Stomach (tissue), 9 donors: ENCODE results near the gene STK24. TPM values are rescaled to one million over a fixed set of nuclear protein-coding genes. Genes with fewer than 3 reads are reported as not detected.

Experiments used
- DNase-seq, 2 donors: peaks; one replicate each; pipeline versions ENCODE4 v3.0.0 to v3.0.0-alpha.2; 2013 to 2019
- H3K27ac ChIP-seq, 5 donors: fragments of 200-600 bp in 4 of 5; sonication (generic) in 4 of 5; one replicate each; pipeline ENCODE4 v1.5.1; 2013 to 2019; ENCODE audit warnings: mild to moderate bottlenecking in 1 of 5, moderate library complexity in 1 of 5
- H3K27me3 ChIP-seq, 3 donors: fragments of 200-600 bp; sonication (generic); one replicate each; pipeline ENCODE4 v1.5.1; 2017 to 2019; ENCODE audit warnings: mixed run types in 1 of 3
- H3K36me3 ChIP-seq, 4 donors: fragments of 200-600 bp; sonication (generic); 1 replicate in 3 of 4; 2 replicates in 1 of 4; pipeline ENCODE4 v1.5.1; 2016 to 2019
- H3K4me1 ChIP-seq, 4 donors: fragments of 200-600 bp; sonication (generic); one replicate each; pipeline ENCODE4 v1.5.1; 2016 to 2019
- H3K4me3 ChIP-seq, 4 donors: fragments of 200-600 bp; sonication (generic) in 3 of 4; one replicate each; pipeline ENCODE4 v1.5.1; 2016 to 2019; ENCODE audit warnings: mild to moderate bottlenecking in 1 of 4
- H3K9me3 ChIP-seq, 4 donors: fragments of 200-600 bp; sonication (generic); one replicate each; pipeline ENCODE4 v1.5.1; 2016 to 2019
- EP300 ChIP-seq: sonication (generic); formaldehyde crosslinking; IDR thresholded peaks from one replicate; pipeline ENCODE4 v1.6.1; 2017; ENCODE audit warnings: antibody characterized with exemption
- POLR2A ChIP-seq, 4 donors: fragments of 450-650 bp; IDR thresholded peaks; one replicate each; pipeline ENCODE4 v1.6.1; 2016; ENCODE audit warnings: antibody characterized with exemption in 4 of 4, control low read depth in 2 of 4, mild to moderate bottlenecking in 1 of 4, moderate library complexity in 1 of 4
- POLR2AphosphoS5 ChIP-seq, 3 donors: sonication (generic); formaldehyde crosslinking; IDR thresholded peaks; one replicate each; pipeline ENCODE4 v1.6.1; 2016; ENCODE audit warnings: antibody characterized with exemption in 3 of 3
- WGBS, 5 donors: extraction: QIAGEN DNeasy Blood & Tissue Kit in 3 of 5; methylation state at CpG; one replicate each; pipeline versions ENCODE4 v1.1.5 to v1.1.7; 2013 to 2018; 5-methylcytosine and 5-hydroxymethylcytosine counted together
- intact Hi-C: fragments of 100-400 bp; cut with DNase I; formaldehyde crosslinking; loops from one replicate; pipeline ENCODE4 v1.15.1; 2023; ENCODE audit warnings: low total_unique reads
- polyA plus RNA-seq, 3 donors: library from polyadenylated mRNA; stranded (reverse); fragments of 200-250 nt; gene quantifications; one replicate each; pipeline ENCODE4 v1.2.3, GENCODE V29; 2013
- total RNA-seq, 5 donors: library from RNA; depleted of rRNA; stranded (reverse); fragments of >200 nt; gene quantifications; one replicate each; pipeline versions ENCODE4 v1.1.0 to v1.2.3, GENCODE V29; 2014 to 2016
- TF ChIP-seq, protein P1 (sequence below), 7 experiments: fragments of 450-650 bp in 4 of 7; fragments of 200-600 bp in 3 of 7; sonication (generic) in 3 of 7; IDR thresholded peaks; one replicate each; pipeline ENCODE4 v1.5.1; 2016 to 2019; ENCODE audit warnings: antibody characterized with exemption in 7 of 7, control low read depth in 2 of 7, mild to moderate bottlenecking in 1 of 7
- donor health status: healthy with polysubstance abuse.
- donor health status: Bipolar disorder and iron deficiency.
- donor health status: healthy.

STK24 gene
- total and polyA plus RNA-seq, 8 donors, result 33.0 to 139 (median 59.5) TPM

DNA sequence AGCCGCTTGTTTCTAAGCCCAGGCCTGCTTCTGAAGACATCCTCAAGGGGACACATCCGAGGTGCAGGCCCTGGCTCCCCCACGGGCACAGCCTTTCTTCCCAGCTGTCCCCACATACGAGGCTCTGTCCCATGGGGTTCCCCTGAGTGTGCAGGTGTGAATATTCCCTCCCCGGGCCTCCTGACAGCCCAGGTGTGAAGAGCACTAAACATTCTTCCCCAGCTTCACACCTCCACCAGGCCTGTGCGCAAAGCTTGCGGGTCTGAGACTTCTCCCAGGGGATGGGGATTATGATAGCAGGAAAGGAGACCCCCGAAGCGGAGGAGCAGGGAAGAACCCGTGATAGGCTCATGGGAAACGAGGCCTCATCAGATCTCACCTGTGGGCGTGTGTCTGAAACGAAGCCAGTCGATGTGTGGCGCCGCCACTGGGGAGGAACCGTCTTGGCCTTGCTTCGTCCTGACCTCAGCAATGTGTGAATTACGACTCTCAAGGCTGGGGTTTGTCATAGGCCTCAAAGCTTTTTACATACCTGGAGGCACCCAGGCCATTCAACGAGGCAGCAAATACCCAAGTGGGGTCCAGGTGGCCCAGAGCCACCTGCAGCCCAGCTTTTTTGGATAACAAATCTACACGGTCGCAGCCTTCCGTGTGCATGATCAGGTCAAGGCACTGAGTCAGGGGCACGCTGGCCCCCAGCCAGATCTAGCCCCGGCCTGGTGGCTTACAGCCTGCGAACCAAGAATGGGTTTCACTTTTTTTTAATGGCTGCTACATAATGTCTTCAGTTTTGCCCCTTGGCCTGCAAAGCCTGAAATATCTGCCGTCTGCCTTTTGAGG lies 134.3 kb downstream of the STK24 start:
- intact Hi-C loops, result no loop called here
- H3K27ac ChIP-seq, result no peak overlapping the region
- H3K9me3 ChIP-seq, result no peaks in the 10 kb centered on the region
- 80 to 89% (median 83%) methylated on average over 20 to 27 of the region's 27 CpGs for WGBS, 5 donors
- H3K4me3 ChIP-seq, result no peak overlapping the region
- peaks cover 0 to 13% (median 8%) of the 10 kb centered on the region in 4 donors for H3K4me1 ChIP-seq
- H3K27me3 ChIP-seq, result no peaks in the 10 kb centered on the region
- H3K36me3 ChIP-seq, result peaks cover 17 to 76% (median 70%) of the 10 kb centered on the region in 4 donors
- TF ChIP-seq, protein P1, sequence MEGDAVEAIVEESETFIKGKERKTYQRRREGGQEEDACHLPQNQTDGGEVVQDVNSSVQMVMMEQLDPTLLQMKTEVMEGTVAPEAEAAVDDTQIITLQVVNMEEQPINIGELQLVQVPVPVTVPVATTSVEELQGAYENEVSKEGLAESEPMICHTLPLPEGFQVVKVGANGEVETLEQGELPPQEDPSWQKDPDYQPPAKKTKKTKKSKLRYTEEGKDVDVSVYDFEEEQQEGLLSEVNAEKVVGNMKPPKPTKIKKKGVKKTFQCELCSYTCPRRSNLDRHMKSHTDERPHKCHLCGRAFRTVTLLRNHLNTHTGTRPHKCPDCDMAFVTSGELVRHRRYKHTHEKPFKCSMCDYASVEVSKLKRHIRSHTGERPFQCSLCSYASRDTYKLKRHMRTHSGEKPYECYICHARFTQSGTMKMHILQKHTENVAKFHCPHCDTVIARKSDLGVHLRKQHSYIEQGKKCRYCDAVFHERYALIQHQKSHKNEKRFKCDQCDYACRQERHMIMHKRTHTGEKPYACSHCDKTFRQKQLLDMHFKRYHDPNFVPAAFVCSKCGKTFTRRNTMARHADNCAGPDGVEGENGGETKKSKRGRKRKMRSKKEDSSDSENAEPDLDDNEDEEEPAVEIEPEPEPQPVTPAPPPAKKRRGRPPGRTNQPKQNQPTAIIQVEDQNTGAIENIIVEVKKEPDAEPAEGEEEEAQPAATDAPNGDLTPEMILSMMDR (IDR thresholded peaks at IDR 0.05), result no peak
- TF ChIP-seq POLR2AphosphoS5 (IDR thresholded peaks at IDR 0.05) (no peak), EP300 (no peak), POLR2A (IDR thresholded peaks at IDR 0.05) (no peak)
- no peak for DNase-seq

DNA sequence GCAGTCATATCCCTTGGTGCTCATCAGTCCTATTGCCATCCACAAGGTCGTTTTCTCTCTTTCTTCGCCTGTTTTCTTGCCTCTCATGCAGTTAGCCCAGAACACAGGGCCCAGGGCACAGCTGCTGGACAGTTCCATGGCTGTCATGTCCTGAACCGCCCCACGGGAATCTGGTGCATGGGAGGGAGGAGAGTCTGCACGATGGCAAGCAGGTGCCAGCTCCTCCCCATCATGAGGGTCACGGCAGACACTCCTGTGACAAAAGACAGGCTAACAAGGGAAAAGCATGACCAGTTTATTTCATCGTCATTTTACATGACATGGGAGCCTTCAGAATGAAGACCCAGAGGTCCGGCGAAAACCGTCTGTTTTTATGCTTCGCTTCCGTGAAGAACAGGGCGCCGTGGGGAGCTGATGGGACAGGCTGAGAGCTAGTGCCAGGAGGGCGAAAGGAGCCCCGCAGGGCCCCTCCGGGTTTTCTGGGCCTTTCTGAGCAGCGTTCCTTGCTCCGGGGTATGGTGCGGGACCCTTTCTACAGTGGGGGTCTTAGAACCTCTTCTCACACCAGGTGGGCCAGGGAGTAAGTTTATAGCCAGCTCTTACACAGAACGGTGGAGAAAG lies 135.7 kb downstream of the STK24 start:
- H3K36me3 ChIP-seq, result peaks cover 9 to 75% (median 69%) of the 10 kb centered on the region in 4 donors
- intact Hi-C loops, result no loop called here
- H3K9me3 ChIP-seq, result no peaks in the 10 kb centered on the region
- H3K4me1 ChIP-seq, result peaks cover 0 to 13% (median 8%) of the 10 kb centered on the region in 4 donors
- DNase-seq, result no peak
- WGBS, 5 donors, result 86 to 88% (median 87%) methylated on average over 20 to 21 of the region's 21 CpGs
- H3K27ac ChIP-seq, result no peak overlapping the region
- H3K4me3 ChIP-seq, result no peak overlapping the region
- TF ChIP-seq POLR2A (IDR thresholded peaks at IDR 0.05) (no peak), POLR2AphosphoS5 (IDR thresholded peaks at IDR 0.05) (no peak), EP300 (no peak)
- TF ChIP-seq, protein P1 (IDR thresholded peaks at IDR 0.05), result no peak
- H3K27me3 ChIP-seq, result no peaks in the 10 kb centered on the region

DNA sequence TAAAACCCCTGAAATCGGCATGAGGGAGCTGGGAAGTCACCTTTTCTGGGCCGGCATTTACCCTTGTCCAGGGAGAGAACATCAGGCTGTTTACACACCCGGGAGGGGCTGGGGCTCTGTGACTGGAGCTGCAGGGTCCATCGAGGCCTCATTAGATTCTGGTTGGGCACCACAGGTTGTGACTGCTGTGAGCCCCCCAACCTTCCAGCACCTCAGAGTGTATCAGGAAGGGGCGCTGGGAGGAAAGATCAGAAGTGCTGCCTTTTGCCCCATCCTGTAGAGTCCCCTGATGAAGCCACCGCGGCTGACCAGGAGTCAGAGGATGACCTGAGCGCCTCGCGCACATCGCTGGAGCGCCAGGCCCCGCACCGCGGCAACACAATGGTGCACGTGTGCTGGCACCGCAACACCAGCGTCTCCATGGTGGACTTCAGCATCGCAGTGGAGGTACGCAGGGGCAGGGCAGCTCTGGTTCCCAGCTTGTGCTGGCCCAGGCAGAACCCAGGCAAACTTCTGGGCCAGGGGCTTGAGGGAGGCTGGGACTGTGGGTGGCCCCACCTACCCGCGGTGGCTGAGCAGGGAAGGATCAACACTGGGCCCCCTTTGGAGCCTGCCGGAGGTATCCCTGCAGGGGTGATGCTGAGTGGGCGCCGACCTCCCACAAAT lies 136.4 kb downstream of the STK24 start:
- Histone ChIP-seq H3K27ac (no peak overlapping the region), H3K4me3 (no peak overlapping the region), H3K27me3 (no peaks in the 10 kb centered on the region), H3K36me3 (peaks cover 9 to 78% (median 73%) of the 10 kb centered on the region in 4 donors), H3K4me1 (peaks cover 0 to 7% (median 6%) of the 10 kb centered on the region in 4 donors), H3K9me3 (no peaks in the 10 kb centered on the region)
- WGBS, 5 donors, result 84 to 91% (median 91%) methylated on average over 11 to 25 of the region's 25 CpGs
- intact Hi-C loops, result no loop called here
- no peak for DNase-seq
- TF ChIP-seq EP300, result no peak
- TF ChIP-seq, protein P1 (IDR thresholded peaks at IDR 0.05), result no peak
- no peak for TF ChIP-seq POLR2AphosphoS5 (IDR thresholded peaks at IDR 0.05)
- TF ChIP-seq POLR2A (IDR thresholded peaks at IDR 0.05), result no peak

DNA sequence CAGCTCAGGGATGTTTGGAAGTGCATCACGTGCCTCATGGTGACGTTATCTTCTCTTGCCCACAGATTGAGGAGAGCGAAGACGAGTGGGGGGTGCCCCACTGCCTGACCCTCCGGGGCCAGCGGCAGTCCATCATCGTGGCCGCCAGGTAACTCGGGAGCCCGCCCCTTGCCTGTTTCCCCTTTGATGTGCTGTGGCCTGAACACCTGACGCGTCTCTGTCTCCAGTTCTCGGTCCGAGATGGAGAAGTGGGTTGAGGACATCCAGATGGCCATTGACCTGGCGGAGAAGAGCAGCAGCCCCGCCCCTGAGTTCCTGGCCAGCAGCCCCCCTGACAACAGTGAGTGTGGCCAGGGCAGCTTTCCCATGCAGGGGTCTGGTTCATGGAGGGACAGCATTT lies 137.0 kb downstream of the STK24 start:
- DNase-seq, result no peak
- Histone ChIP-seq H3K9me3 (no peaks in the 10 kb centered on the region), H3K27me3 (no peaks in the 10 kb centered on the region), H3K4me3 (no peak overlapping the region), H3K27ac (no peak overlapping the region), H3K36me3 (peaks cover 9 to 84% (median 78%) of the 10 kb centered on the region in 4 donors), H3K4me1 (peaks cover 0 to 1% (median under 1%) of the 10 kb centered on the region in 4 donors)
- intact Hi-C loops, result no loop called here
- 86 to 92% (median 88%) methylated on average over 7 to 16 of the region's 16 CpGs for WGBS, 5 donors
- TF ChIP-seq, protein P1 (IDR thresholded peaks at IDR 0.05), result no peak
- TF ChIP-seq EP300 (no peak), POLR2A (IDR thresholded peaks at IDR 0.05) (no peak), POLR2AphosphoS5 (IDR thresholded peaks at IDR 0.05) (no peak)
